Tibial nerve (tissue), 3 donors: ENCODE data around the gene FAHD2A.

Experiments used
- CTCF ChIP-seq, 5 experiments: fragments of 200-600 bp in 3 of 5; fragments of 450-650 bp in 2 of 5; sonication (generic) in 3 of 5; IDR thresholded peaks; one replicate each; pipeline ENCODE4 v1.5.1; 2016 to 2019; ENCODE audit warnings: antibody characterized with exemption in 5 of 5, mild to moderate bottlenecking in 3 of 5, moderate library complexity in 2 of 5
- POLR2A ChIP-seq, 2 donors: fragments of 450-650 bp; IDR thresholded peaks; one replicate each; pipeline ENCODE4 v1.6.1; 2017; ENCODE audit warnings: antibody characterized with exemption in 2 of 2, mild to moderate bottlenecking in 2 of 2, moderate library complexity in 2 of 2

GRCh38 chr2:95376311-95377215, 25.9 kb upstream of the FAHD2A start:
- TF ChIP-seq POLR2A (IDR thresholded peaks at IDR 0.05), result no peak
- no peak for TF ChIP-seq CTCF (IDR thresholded peaks at IDR 0.05)
